H1 (cell line): ENCODE measurements around the gene LRPAP1.

Source experiments
- CREB1 ChIP-seq: IDR thresholded peaks from 2 replicates; pipeline ENCODE4 v1.6.1; 2012; ENCODE audit warnings: inconsistent platforms
- POLR2A ChIP-seq, 2 experiments: IDR thresholded peaks; 1 replicate in 1 of 2; 2 replicates in 1 of 2; pipeline ENCODE4 v1.6.1; 2011; ENCODE audit warnings: low read depth in 2 of 2, low read length in 2 of 2, mild to moderate bottlenecking in 2 of 2; ENCODE audit errors: control extremely low read depth in 1 of 2
- POLR2AphosphoS5 ChIP-seq: IDR thresholded peaks from 2 replicates; pipeline ENCODE4 v1.6.1; 2011; ENCODE audit warnings: low read depth, low read length
- SIN3A ChIP-seq, 2 experiments: IDR thresholded peaks in 1 of 2; conservative IDR thresholded peaks in 1 of 2; 2 replicates each; pipeline ENCODE4 v1.6.1; 2011 to 2012; ENCODE audit warnings: low read length in 2 of 2, improper control_type of control experiment in 1 of 2, low read depth in 1 of 2, mild to moderate bottlenecking in 1 of 2
- TAF1 ChIP-seq: IDR thresholded peaks from 2 replicates; pipeline ENCODE4 v1.6.1; 2011; ENCODE audit warnings: mild to moderate bottlenecking, low read depth, low read length

GRCh38 chr4:3531879-3532750 lies at the start of gene LRPAP1:
- peak in 1 of 2 experiments; percentile 94; a peak in 2 of 3 replicates for TF ChIP-seq POLR2A (IDR thresholded peaks at IDR 0.05; ENCODE audit: control extremely low read depth in 1 of 2, low read depth in 2 of 2, low read length in 2 of 2)
- peak; percentile 99 for TF ChIP-seq TAF1
- TF ChIP-seq POLR2AphosphoS5: peak; percentile 90
- peak in 1 of 2 experiments; percentile 72; a peak in 2 of 4 replicates for TF ChIP-seq SIN3A (conservative IDR thresholded peaks at IDR 0.05 in 1 of 2, IDR thresholded peaks at IDR 0.05 in 1 of 2; ENCODE audit: low read depth in 1 of 2, low read length in 2 of 2)
- TF ChIP-seq CREB1: no peak
